ENCODE measurements around the gene MNAT1.

Gene MNAT1

DNA sequence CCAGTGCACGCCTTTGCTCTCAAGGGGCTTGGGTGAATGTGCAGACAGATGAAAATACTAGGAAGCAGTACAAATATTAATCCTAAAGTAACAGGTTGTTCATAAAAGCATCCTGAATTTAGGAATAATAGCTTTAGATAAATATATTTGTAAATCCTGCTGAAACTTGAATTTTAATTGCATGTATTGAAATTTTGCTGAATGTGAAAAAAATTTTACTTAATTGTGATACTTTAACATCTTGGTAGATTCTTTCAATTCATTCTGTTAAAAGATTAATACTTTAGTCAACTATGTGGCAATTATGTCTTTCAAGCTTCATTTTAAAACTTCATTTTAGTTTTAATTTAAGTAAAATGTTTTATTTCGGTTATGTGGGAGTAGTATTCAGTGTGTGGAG lies 251.9 kb downstream of the MNAT1 start:
- Histone ChIP-seq H3K27ac (peak overlapping the region in 1 of 21 experiments; percentile 18), H3K4me3 (no peak overlapping the region)

DNA sequence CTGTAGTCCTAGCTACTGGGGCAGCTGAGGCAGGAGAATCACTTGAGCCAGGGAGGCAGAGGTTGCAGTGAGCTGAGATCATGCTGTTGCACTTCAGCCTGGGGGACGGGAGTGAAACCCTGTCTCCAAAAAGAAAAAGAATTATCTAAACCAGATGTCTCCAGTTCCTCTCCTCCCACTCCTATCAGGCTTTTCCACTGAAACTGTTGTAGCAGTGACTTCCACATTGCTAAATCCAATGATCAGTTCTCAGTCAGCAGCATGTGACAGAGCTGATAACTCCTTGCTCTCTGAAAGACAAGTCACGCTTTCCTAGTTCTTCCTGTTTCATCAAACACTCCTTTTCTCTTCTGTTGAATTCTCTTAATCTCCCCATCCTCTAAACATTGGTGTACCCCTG lies 255.0 kb downstream of the MNAT1 start:
- H3K4me3 ChIP-seq: no peak overlapping the region
- peak overlapping the region in 6 of 21 experiments; percentile 14 to 69 (median 42) for H3K27ac ChIP-seq

DNA sequence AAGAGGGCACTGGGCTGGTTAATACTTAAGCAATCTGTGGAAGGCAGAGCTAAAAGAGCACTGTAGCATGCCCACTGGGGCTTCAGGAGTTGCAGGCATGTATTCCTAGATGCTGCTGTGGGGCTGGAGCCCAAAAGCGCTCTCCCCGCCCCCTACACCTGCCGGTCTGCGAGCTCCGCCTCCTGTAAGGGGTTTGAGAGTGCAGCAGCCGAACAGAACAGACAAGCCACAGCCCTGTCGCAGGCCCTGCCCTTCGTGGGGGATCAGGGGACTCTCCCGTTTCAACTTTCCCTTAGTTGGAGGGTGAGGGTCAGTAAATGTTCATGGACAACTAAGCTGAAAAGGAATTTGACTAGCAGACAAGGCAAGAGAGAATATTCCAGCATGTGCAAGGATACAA lies 264.1 kb downstream of the MNAT1 start:
- H3K27ac ChIP-seq: no peak overlapping the region
- no peak overlapping the region for H3K4me3 ChIP-seq

DNA sequence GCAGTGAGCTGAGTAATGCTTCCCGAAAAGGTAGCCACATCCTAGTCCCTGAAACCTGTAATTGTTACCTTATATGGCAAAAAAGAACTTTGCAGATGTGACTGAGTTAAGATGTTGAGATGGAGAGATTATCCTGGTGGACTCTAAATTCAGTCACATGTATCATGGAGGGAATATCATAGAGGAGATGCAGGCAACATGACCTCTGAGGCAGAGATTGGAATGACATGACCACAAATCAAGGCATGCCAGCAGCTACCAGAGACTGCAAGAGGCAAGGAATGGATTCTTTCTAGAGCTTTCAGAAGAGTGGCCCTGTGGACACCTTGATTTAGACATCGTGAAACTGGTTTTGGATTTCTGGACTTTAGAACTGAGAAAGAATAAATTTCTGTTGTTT lies 265.0 kb downstream of the MNAT1 start:
- Histone ChIP-seq H3K27ac (no peak overlapping the region), H3K4me3 (no peak overlapping the region)

DNA sequence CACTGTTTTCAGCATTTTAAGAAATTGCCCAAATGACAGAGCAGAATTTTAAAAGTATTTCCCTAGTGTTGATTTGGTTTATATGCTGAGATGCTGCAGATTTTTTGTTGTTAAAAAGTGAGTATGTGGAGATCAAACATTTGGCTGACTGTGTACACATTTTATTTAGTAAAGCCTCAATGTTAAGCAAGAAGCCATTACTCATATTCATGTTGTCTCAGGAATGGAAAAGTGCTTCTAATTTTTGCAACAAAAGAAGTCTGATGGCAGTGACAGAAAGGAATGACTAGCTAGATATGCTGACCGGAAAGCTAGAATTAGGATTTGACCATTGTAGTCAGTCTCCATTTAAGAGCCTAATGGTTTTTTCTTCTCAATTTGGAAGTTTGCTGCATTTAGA lies 269.0 kb downstream of the MNAT1 start:
- Histone ChIP-seq H3K27ac (no peak overlapping the region), H3K4me3 (no peak overlapping the region)

DNA sequence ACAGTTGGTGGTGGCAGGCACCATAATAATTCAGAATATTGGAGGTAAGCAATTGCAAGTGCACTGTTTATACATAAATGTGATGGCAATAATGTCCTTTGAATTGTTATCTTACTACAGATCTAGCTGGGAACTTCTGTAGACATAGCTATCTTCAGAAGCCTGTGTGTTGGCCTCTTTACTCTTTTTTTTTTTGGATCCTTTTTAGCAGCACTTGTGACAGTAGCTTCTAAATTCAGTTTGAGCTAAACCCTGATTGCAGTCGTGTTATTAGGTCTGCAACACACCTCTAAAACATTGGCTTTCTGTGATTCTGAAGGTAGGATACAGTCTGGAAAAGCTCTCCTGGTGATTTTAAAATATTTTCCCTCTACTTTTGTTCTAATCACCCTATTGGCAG lies 285.0 kb downstream of the MNAT1 start:
- Histone ChIP-seq H3K4me3 (no peak overlapping the region), H3K27ac (no peak overlapping the region)
